Measurements from ENCODE around the gene GNAT1.

GRCh38 chr3:50174947-50175524, 16.4 kb upstream of the GNAT1 start:
- TF ChIP-seq, protein P1, sequence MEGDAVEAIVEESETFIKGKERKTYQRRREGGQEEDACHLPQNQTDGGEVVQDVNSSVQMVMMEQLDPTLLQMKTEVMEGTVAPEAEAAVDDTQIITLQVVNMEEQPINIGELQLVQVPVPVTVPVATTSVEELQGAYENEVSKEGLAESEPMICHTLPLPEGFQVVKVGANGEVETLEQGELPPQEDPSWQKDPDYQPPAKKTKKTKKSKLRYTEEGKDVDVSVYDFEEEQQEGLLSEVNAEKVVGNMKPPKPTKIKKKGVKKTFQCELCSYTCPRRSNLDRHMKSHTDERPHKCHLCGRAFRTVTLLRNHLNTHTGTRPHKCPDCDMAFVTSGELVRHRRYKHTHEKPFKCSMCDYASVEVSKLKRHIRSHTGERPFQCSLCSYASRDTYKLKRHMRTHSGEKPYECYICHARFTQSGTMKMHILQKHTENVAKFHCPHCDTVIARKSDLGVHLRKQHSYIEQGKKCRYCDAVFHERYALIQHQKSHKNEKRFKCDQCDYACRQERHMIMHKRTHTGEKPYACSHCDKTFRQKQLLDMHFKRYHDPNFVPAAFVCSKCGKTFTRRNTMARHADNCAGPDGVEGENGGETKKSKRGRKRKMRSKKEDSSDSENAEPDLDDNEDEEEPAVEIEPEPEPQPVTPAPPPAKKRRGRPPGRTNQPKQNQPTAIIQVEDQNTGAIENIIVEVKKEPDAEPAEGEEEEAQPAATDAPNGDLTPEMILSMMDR (IDR thresholded peaks at IDR 0.05): no peak
- TF ChIP-seq POLR2A (IDR thresholded peaks at IDR 0.05) (no peak), EP300 (IDR thresholded peaks at IDR 0.05) (no peak)

Data from ovary (tissue), 3 donors.